Upper lobe of left lung (tissue), 4 donors: Measurements from ENCODE around the gene ZSWIM1.
"Not testable (repeated sequence)": the region's sequence is repeated elsewhere in the genome, so short reads cannot be mapped to it uniquely, and the experiment has no call there.

Experiments
- CTCF ChIP-seq, 6 experiments: fragments of 450-650 bp in 4 of 6; fragments of 200-600 bp in 2 of 6; sonication (generic) in 2 of 6; IDR thresholded peaks; one replicate each; pipeline ENCODE4 v1.5.1; 2016 to 2019; ENCODE audit warnings: antibody characterized with exemption in 6 of 6
- EP300 ChIP-seq, 4 donors: sonication (generic); formaldehyde crosslinking; IDR thresholded peaks; one replicate each; pipeline ENCODE4 v1.5.1; 2017; ENCODE audit warnings: antibody characterized with exemption in 4 of 4, control low read depth in 2 of 4
- POLR2A ChIP-seq, 4 donors: fragments of 450-650 bp; IDR thresholded peaks; one replicate each; pipeline ENCODE4 v1.5.1; 2016 to 2017; ENCODE audit warnings: antibody characterized with exemption in 4 of 4, mild to moderate bottlenecking in 2 of 4
- POLR2AphosphoS5 ChIP-seq, 2 donors: sonication (generic); formaldehyde crosslinking; IDR thresholded peaks; one replicate each; pipeline ENCODE4 v1.5.1; 2017; ENCODE audit warnings: antibody characterized with exemption in 2 of 2

- TF ChIP-seq CTCF, POLR2A, POLR2AphosphoS5, EP300 (IDR thresholded peaks at IDR 0.05): not testable (repeated sequence)
These were observed 20.3 kb downstream of the ZSWIM1 start for GRCh38 chr20:45901332-45901731.
